SK-N-SH treated with all-trans-retinoic acid at 6 μM for 48 hours (cell line): ENCODE measurements around the gene PAAF1.

Experiments used
- ARNTL ChIP-seq: fragments of 450-650 bp; formaldehyde crosslinking; IDR thresholded peaks from 2 replicates; pipeline ENCODE4 v1.5.0; 2020; ENCODE audit warnings: low read depth, mild to moderate bottlenecking, moderate library complexity, borderline replicate concordance
- BACH2 ChIP-seq: fragments of 250-450 bp; sonication (Bioruptor Pico); IDR thresholded peaks from 2 replicates; pipeline ENCODE4 v1.9.0; 2021; ENCODE audit warnings: mild to moderate bottlenecking, borderline replicate concordance
- CREB5 ChIP-seq: fragments of 250-450 bp; sonication (Bioruptor Pico); IDR thresholded peaks from 2 replicates; pipeline ENCODE4 v1.5.1; 2020; ENCODE audit warnings: low read depth, mild to moderate bottlenecking, moderate library complexity
- CSDC2 ChIP-seq: fragments of 250-450 bp; sonication (Bioruptor Pico); IDR thresholded peaks from 2 replicates; pipeline ENCODE4 v1.5.0; 2020; ENCODE audit warnings: mild to moderate bottlenecking, moderate library complexity
- GLIS3 ChIP-seq: fragments of 250-450 bp; sonication (Bioruptor Pico); IDR thresholded peaks from 2 replicates; pipeline ENCODE4 v1.5.0; 2020; ENCODE audit warnings: mild to moderate bottlenecking, moderate library complexity
- ISL1 ChIP-seq: fragments of 250-450 bp; sonication (Bioruptor Pico); IDR thresholded peaks from 2 replicates; pipeline ENCODE4 v2.1.2; 2022; ENCODE audit warnings: mild to moderate bottlenecking, moderate library complexity
- PATZ1 ChIP-seq: fragments of 250-450 bp; sonication (Bioruptor Pico); IDR thresholded peaks from 2 replicates; pipeline ENCODE4 v1.8.0; 2020; ENCODE audit warnings: mild to moderate bottlenecking, moderate library complexity, borderline replicate concordance
- POU6F1 ChIP-seq: fragments of 250-450 bp; sonication (Bioruptor Pico); IDR thresholded peaks from 2 replicates; pipeline ENCODE4 v1.8.0; 2021; ENCODE audit warnings: low read depth, mild to moderate bottlenecking, moderate library complexity, borderline replicate concordance
- RARB ChIP-seq: fragments of 250-450 bp; sonication (Bioruptor Pico); IDR thresholded peaks from 2 replicates; pipeline ENCODE4 v1.8.0; 2021; ENCODE audit warnings: mild to moderate bottlenecking, moderate library complexity
- SNAI2 ChIP-seq: fragments of 250-450 bp; sonication (Bioruptor Pico); IDR thresholded peaks from 2 replicates; pipeline ENCODE4 v1.5.0; 2020; ENCODE audit warnings: mild to moderate bottlenecking, moderate library complexity
- TCF4 ChIP-seq: fragments of 250-450 bp; sonication (Bioruptor Pico); IDR thresholded peaks from 2 replicates; pipeline ENCODE4 v1.8.0; 2021; ENCODE audit warnings: mild to moderate bottlenecking, moderate library complexity, borderline replicate concordance
- ZNF565 ChIP-seq: fragments of 450-650 bp; formaldehyde crosslinking; conservative IDR thresholded peaks from 2 replicates; pipeline ENCODE4 v1.5.0; 2020; ENCODE audit warnings: low read depth, mild to moderate bottlenecking, moderate library complexity
- ZNF8 ChIP-seq: fragments of 450-650 bp; formaldehyde crosslinking; IDR thresholded peaks from 2 replicates; pipeline ENCODE4 v1.5.0; 2020; ENCODE audit warnings: mild to moderate bottlenecking, moderate library complexity

- no peak for TF ChIP-seq CSDC2 (CRISPR knock-in tag)
- TF ChIP-seq SNAI2 (CRISPR knock-in tag): no peak
- no peak for TF ChIP-seq ISL1
- TF ChIP-seq ZNF565 (CRISPR knock-in tag): no peak
- no peak for TF ChIP-seq TCF4
- TF ChIP-seq PATZ1: no peak
- TF ChIP-seq ZNF8 (CRISPR knock-in tag): no peak
- TF ChIP-seq ARNTL (CRISPR knock-in tag): no peak
- no peak for TF ChIP-seq CREB5 (CRISPR knock-in tag)
- no peak for TF ChIP-seq GLIS3 (CRISPR knock-in tag)
- no peak for TF ChIP-seq BACH2
- no peak for TF ChIP-seq POU6F1 (CRISPR knock-in tag)
- no peak for TF ChIP-seq RARB (CRISPR knock-in tag)
Observed at GRCh38 chr11:73976451-73977151, 99.8 kb downstream of the PAAF1 start.
